OCI-M1 (cell line): ENCODE data around the gene NDST3.
"Not testable (repeated sequence)": the region's sequence is repeated elsewhere in the genome, so short reads cannot be mapped to it uniquely, and the experiment has no call there.

Source experiments
- DNase-seq: peaks from one replicate; lab custom pipeline; 2025; lab: John Stamatoyannopoulos, UW

NDST3 gene

DNA sequence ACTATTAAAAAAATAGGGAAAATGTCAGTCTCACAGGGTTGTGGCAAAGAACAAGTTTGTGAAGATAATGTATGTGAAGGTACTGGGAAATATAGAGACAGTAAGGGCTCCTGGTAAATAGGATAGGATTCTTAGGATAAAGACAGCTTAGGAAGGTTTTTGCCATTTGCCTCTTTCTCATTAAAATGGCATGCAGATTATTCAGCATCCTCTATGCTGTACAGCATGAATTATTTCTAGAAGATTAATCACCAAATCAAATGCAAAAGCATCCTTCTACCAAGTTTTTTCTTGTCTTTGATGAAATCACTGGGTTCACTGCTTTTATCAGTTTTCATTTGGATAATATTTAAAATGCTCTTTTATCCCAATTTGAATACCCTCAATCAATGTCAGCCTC is 142.8 kb downstream of the NDST3 start:
- DNase-seq: no peak

DNA sequence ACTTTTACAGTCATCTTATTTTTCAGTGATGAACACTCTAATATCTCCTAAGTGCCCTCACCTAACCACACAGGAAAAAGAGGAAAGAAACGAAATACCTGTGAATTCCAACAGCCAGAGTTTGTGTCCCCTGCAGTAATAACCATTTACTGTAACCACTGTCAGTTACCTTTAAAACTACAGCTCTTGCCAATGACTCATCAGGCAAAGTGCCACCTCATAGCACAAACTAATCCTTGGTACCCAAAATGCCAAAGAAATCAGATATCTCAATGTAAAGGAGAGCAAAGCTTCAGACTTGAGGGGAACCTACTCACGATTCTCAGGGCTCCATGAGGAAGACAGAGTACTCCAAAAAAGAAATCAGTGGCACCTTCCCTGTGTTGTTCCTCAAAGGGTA is 146.5 kb downstream of the NDST3 start:
- DNase-seq: no peak

DNA sequence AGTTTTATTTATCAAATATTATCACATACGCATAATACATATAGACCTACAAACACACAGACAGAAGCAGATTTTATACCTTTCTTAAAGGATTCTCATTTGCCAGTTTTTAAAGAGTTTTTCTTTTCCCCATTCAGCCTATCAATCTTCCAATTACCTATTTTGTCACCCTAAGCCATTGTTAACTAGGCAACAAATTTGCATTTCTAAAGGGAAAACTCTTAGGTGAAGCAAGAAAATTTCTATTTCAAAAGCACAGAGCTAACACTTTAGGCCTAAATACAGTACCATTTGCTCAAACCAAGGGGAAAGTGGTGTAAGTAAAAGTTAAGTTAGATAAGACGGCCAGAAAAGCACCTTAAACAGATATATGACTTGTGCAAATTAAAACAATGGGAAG is 156.6 kb downstream of the NDST3 start:
- DNase-seq: no peak

DNA sequence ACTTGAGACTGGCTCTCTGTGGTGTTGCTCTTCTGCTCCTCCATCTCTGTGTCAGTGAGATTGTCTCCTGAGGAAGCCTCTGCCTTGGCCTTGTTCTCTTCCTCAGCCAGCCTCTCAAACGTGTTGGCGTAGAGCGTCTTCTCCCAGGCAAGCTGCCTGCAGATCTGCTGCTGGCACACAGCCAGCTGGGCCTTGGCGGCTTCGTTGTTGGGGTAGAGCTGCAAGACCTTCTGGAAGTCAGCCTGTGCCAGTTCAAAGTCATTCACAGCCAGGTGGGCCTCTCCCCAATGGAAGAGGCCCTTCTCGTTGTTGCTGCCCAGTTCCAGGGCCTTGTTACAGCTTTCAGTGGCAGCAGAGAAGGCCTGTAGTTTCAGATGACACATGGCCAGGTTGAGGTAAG is 159.1 kb downstream of the NDST3 start:
- no peak for DNase-seq

DNA sequence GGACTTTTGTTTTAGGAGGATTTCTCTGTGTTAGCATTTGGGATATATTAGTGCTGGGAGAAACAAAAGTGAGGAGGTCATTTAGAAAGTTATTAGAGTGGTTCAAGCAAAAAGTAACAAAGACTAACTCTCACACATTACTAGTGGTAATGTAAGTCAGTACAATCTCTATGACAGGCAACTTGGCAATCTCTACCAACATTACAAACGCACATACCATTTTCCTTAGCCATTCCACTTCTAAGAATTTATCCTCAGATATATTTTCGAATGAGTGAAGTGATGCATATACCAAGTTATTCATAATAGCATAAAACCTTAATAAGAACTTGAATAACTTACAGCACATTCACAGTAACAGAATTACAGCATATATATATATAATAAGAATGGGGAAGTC is 172.3 kb downstream of the NDST3 start:
- no peak for DNase-seq

DNA sequence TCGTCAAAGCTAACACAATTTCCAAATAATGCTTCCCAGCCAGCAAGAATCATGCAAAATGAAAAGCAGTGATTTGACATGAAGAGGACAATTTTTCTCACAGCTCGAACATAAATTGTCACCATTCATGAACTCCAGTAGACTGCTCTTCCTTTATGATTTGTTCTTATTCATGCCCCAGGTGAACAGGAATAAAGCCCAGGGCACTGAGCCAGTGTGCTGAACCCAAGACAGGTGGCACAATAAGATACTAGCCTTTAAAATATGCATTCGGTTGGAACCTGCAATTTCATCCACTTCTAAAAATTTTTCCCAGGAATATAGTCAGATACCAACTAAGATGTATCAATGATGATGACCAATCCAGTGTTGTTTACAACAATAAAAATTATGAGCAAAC is 178.8 kb downstream of the NDST3 start:
- DNase-seq: no peak

DNA sequence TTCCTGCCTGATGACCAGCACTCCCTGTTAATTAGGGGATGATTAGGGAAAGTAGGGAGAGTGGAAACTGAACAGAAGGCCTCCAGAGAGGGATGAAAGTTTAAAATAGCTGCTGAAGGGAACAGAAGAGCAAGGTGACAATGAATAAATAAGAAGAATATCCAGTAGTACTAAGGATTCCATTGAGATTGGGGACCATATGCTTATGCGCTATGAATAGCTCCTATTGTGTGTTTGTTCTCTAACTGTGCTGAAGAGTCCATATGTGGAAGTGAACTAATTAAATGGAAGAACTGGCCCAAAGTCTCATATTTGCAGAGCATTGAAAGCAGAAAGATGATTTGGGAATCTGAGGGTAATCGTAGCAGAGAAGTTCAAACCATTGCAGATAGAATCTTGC is 181.5 kb downstream of the NDST3 start:
- DNase-seq: no peak

DNA sequence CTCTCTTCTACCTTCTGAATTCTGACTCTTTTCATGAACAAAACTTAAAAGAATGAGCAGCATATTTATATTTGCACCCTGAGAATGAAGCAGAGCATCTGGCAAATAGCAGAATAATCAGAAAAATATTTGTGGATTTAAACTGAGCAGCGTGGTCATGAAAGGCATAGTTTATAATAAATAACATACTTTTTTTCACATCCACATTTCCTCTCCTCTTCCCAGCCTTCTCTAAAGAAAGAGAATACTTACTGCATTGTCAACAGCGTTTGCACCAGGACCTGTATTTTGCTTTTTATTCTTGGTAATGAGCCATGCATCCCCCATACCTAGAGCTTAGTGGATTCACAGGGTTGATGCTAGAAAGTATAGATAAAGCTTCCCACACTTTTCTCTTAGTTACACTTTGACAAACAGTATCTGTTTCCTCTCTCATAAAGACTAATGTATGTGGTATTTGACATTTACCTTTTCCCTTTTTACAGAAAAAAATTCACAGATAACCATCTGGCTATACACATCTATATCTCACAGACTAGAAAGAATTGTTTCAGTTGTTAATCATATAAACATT is 187.0 kb downstream of the NDST3 start:
- no peak for DNase-seq

DNA sequence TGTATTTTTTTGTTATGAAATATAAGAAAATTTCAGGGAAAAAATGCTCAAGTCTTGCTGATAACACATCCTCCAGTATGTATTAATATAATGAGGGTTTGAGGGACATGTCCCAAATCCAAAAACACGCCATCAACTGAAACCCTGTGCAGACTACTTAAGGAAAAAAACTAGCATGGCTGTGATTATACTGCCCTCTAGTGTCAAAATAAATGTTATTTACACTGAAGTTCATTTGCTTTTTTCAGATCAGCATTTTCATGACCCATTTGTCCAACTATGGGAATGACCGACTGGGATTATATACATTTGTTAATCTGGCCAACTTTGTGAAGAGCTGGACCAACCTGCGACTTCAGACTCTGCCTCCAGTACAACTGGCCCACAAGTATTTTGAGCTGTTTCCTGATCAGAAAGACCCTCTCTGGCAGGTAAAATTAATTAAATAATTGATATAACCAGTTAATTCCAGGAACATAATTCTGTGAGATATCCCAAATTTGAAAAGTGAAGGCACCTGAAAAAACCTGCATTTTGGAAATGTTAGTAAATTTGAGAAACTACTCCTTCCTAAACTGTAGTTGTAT is 190.1 kb downstream of the NDST3 start:
- DNase-seq: peak; percentile 73

DNA sequence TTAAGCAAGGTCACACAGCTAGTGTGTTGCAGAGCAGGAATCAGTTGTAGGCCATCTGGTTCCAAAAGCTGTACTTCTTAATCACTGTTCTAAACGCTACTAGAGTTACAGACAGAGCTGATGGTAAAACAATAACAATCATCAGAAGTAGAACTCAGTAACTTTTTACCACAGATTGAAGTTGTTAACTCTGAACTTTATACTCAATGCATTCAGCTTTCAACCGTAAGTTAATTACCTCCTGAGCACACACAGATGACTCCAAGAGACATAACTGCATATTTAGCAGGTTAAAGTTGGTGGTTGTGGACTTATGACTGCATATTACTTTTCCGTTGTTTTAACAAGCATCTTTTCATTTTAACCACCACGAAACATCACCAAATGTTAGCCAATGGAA is 191.2 kb downstream of the NDST3 start:
- no peak for DNase-seq

DNA sequence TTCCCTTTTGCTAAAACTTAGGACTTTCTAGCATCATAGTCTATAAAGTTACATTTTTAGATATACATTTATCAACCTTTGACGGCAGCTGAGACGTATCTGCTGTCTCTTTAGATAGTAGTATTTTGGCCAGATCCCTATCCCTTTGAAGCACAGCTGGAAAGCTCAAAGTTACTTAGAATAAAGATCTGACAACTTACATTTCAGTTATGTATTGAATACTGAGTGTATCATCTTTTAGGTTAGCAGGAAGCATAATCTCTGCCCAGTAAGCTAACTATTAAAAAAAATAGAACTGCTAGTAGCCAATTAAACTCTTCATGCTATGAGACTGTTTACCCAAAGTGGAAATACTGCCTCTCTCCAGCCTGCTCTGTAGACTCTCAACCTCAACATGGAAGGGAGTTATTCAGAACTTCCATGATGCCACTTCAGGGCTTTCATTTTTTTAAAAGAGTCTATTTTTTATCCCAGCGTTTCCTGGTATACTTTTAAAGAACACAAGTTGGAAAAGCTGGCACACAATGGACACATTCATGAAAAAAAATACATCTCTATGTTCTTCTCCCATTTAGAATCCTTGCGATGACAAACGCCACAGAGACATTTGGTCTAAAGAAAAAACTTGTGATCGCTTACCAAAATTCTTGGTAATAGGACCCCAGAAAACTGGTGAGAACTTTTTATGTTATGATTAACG is 192.2 kb downstream of the NDST3 start:
- no peak for DNase-seq

DNA sequence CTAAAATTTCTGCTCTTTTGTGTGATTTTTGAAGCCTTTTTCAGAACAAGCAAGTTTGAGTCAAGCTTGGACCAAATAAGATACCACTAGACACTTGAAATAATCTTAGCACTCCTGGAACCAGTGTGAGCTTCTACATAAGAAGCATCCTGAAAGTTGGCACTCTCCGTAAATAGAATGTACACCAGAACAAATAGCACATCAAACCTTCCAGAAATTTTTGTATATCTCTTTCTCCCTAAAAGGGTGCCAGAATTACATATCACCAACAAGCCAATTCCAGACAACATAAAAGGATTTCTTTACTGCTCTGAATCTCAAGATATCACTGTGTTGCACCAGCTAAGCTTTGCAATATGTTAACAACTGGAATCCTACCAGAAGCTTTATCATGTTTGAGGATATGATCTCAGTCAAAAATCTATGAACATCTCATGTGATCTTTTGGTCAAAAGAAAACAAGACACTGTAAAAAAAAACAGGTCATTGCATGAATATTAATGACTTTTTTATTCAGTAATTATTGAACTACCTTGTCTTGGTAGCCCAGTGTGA is 201.4 kb downstream of the NDST3 start:
- DNase-seq: no peak

DNA sequence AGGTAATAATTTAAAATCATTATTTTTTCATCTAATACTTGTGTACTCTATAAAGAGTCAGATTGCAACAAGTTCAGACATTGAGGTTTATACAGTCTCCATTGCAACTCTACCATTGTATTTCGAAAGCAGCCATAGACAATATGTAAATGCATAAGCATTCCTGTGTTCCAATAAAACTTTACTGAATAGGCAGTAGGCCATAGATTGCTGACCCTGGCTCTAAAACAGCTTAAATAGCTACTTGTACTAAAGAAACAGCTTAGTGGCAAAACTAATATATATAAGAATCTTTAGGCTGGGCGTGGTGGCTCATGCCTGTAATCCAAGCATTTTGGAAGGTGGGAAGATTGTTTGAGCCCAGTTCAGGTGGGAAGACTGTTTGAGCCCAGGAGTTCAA is 203.2 kb downstream of the NDST3 start:
- no peak for DNase-seq

DNA sequence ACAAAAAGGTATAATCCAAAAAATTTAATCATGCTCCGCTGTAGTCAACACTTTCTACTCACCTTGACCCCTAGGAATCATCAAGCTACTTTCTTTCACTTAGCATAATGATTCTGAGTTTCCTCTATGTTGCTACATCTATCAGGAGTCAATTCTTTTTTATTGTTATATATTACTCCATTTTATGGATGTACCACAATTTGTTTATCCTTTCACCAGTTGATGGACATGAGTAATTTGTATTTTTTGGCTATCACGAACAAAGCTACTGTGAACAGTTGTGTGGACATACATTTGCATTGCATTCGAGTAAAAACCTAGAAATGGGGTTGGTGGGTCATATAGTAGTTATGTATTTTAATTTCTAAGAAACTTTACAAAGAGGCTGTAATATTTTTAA is 215.6 kb downstream of the NDST3 start:
- DNase-seq: no peak

DNA sequence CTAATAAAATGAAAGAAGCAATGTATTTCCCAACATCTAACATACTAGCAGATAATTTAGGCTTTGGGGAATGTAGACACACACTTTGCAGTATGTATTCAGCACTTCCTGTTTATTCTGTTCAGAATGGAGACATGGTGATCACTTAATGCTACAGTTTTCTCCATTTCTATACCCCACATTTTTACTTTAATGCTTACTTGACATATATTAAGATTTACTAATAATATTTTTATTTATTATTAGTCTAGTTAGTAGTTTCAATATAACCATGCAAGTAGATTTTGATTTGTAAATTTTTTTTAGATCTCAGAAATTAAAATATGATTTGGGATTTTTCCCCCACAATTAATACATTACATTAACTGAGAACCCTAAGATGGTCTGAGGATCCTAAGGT is 220.1 kb downstream of the NDST3 start:
- no peak for DNase-seq

DNA sequence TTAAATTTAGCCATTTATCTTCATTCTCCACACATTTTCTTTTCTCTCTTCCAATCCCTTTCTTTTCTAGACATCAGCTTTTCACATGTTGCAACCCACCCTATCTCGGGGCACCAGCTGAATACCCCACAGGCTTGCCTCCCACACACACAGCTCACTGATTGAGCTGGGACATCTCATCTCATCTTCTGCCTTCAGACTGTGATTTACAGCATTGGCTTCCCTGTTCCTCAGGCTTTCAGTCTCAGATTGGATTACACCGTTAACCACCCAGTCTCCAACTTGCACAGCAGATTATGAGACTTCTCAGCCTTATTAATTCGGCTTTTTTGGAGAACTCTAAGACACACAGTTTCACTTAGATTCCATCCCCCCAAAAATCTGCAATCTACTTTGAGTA is 224.8 kb downstream of the NDST3 start:
- DNase-seq: peak; percentile 32

DNA sequence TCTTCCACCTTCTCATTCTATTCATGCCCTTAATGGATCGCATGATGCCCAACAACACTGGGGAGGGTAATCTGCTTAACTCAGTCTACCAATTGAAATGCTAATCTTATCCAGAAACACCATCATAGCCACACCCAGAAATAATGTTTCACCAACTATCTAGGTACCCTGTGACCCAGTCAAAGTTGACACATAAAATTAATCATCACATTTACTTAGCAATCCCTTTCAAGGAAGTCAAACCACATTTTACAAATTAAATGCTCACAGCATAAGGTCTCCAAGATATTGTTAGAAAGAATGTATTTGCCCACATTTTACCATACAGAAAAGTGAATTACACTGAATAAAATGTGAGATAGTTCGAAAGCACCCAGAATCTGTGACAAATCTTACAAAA is 226.0 kb downstream of the NDST3 start:
- DNase-seq: no peak

DNA sequence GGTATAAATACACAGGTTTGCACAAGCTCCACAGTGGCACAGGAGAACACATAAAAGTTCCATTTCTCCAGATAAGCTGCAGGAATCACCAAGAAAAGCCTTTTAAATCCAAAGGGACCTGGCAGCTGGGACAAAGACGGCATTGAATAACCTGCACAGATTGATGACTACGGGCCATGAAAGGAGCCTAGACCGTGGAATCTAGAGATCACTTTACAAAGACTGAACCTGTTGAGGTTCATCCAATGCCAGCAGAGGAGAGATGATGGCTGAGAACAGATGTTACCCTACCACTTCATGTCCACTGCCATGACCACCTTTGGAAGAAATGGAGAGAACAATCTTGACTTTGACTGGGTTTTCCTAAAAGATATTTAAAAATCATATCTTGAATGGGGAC is 229.8 kb downstream of the NDST3 start:
- no peak for DNase-seq

DNA sequence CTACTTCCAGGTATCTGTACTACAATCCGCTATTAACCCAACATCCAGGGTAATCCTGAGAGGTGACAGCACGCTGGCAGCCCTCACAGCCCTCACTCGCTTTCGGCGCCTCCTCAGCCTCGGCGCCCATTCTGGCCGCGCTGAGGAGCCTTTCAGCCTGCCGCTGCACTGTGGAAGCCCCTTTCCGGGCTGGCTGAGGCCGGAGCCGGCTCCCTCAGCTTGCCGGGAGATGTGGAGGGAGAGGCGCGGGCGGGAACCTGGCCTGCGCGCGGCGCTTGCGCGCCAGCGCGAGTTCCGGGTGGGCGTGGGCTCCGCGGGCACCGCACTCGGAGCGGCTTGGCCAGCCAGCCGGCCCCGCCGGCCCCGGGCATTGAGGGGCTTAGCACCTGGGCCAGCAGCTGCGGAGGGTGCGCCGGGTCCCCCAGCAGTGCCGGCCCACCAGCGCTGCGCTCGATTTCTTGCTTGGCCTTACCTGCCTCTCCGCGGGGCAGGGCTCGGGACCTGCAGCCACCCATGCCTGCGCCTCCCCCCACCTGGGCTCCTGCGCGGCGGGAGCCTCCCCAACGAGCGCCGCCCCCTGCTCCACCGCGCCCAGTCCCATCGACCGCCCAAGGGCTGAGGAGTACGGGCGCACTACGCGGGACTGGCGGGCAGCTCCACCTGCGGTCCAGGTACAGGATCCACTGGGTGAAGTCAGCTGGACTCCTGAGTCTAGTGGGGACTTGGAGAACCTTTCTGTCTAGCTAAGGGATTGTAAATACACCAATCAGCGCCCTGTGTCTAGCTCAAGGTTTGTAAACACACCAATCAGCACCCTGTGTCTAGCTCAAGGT is 231.2 kb downstream of the NDST3 start:
- DNase-seq: no peak

DNA sequence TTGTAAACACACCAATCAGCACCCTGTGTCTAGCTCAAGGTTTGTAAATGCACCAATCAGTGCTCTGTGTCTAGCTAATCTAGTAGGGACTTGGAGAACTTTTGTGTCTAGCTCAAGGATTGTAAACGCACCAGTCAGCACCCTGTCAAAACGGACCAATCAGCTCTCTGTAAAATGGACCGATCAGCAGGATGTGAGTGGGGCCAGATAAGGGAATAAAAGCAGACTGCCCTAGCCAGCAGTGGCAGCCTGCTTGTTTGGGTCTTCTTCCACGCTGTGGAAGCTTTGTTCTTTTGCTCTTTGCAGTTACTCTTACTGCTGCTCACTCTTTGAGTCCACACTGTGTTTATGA is 231.8 kb downstream of the NDST3 start:
- not testable (repeated sequence) for DNase-seq

DNA sequence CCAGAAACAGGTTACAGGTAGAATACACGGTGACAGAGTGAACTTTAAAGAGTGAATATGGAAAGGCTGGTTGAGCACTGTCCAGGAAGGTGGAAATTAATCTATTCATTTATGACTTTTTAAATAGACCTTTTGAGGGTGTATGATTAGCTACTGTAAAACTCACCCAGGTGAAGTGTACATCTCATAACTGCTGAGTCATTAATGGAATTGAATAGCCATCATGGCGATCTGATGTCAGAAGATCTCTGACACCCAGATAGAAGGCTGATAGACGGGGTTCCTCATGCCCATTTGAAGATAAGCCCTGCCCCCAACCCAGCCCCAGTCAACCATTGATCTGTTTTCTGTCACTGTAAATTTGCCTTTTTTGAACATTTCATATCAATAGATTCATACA is 234.5 kb downstream of the NDST3 start:
- DNase-seq: no peak

DNA sequence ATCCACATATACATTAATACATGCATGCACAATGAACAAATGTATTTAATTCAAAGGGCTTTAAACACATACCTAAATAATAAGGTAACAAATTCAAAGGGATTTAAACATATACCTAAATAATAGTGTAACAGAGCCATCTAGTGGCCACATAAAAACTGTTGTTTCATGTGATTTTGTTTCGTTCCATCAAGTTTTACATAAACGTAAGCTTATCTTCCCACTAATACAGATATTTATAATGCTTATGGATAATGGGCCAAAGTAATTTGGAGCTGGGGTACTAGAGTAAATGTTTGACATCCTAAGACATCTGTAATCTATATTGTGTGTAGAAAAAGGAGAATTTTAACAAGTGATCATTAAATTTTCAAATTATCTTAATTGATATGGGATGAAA is 236.2 kb downstream of the NDST3 start:
- DNase-seq: peak; percentile 69

DNA sequence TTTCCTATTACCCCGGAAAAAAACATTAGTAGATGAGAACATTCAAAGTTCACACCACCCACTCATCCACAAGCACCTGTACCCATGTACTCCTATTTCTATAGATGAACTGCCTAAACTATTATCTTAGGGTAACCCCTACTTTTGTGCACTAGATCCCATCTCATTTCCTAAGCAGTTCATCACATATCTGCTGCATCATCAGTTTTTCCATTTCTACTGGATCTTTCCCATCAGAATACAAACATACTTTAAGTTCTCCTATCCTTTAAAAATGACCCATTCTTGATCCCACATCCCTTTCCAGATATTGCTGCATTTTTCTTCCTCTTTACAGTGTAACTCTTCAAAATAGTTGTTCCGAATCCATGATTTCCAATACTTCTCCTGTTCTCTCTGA is 237.5 kb downstream of the NDST3 start:
- DNase-seq: no peak
